PC-9 (cell line): ENCODE measurements around the gene PLK5.

Source experiments
- CTCF ChIP-seq: fragments of 200-600 bp; sonication (generic); conservative IDR thresholded peaks from 2 replicates; pipeline ENCODE4 v1.6.1; 2017; ENCODE audit warnings: mixed run types, antibody characterized with exemption, mild to moderate bottlenecking, moderate library complexity
- EZH2 ChIP-seq: fragments of 200-600 bp; sonication (generic); IDR thresholded peaks from 2 replicates; pipeline ENCODE4 v1.8.0; 2017; ENCODE audit warnings: antibody characterized with exemption, low read depth

GRCh38 chr19:1553415-1553814, 29.5 kb downstream of the PLK5 start:
- TF ChIP-seq CTCF (no peak), EZH2 (no peak)
